GM21367 (cell line): Measurements from ENCODE around the gene LRRTM4.
A peak's percentile ranks its signal among the peaks of the same experiment; 100 is the strongest.

Experiments
- ATAC-seq: cut with Tn5 transposase; IDR thresholded peaks from one replicate; pipeline ENCODE4 v1.9.1; 2021; ENCODE audit not compliant: unreplicated experiment

The LRRTM4 gene

GRCh38 chr2:77007686-77008085 lies 514.5 kb downstream of the LRRTM4 start:
- ATAC-seq, result no peak

- ATAC-seq, result no peak
These were observed 516.7 kb downstream of the LRRTM4 start for GRCh38 chr2:77005522-77005921.

- ATAC-seq, result no peak
These were observed 520.3 kb downstream of the LRRTM4 start for GRCh38 chr2:77001895-77002294.

GRCh38 chr2:76998704-76999103 lies 523.5 kb downstream of the LRRTM4 start:
- ATAC-seq, result no peak

GRCh38 chr2:76998152-76998551 lies 524.0 kb downstream of the LRRTM4 start:
- no peak for ATAC-seq

GRCh38 chr2:76997296-76997695 lies 524.9 kb downstream of the LRRTM4 start:
- ATAC-seq, result no peak

GRCh38 chr2:76985387-76986136 lies 536.6 kb downstream of the LRRTM4 start:
- ATAC-seq, result no peak

GRCh38 chr2:76984359-76984758 lies 537.8 kb downstream of the LRRTM4 start:
- no peak for ATAC-seq

- no peak for ATAC-seq
These were observed 541.9 kb downstream of the LRRTM4 start for GRCh38 chr2:76980067-76980787.

- ATAC-seq, result no peak
These were observed 544.1 kb downstream of the LRRTM4 start for GRCh38 chr2:76977846-76978727.

- no peak for ATAC-seq
These were observed 546.4 kb downstream of the LRRTM4 start for GRCh38 chr2:76975752-76976151.

GRCh38 chr2:76973610-76974009 lies 548.6 kb downstream of the LRRTM4 start:
- no peak for ATAC-seq

GRCh38 chr2:76965772-76966171 lies 556.4 kb downstream of the LRRTM4 start:
- no peak for ATAC-seq

GRCh38 chr2:76958749-76959148 lies 563.4 kb downstream of the LRRTM4 start:
- ATAC-seq, result no peak

GRCh38 chr2:76953733-76954347 lies 568.3 kb downstream of the LRRTM4 start:
- peak; percentile 75 for ATAC-seq

GRCh38 chr2:76946631-76947145 lies 575.5 kb downstream of the LRRTM4 start:
- ATAC-seq, result no peak

- no peak for ATAC-seq
These were observed 581.6 kb downstream of the LRRTM4 start for GRCh38 chr2:76940559-76940958.

GRCh38 chr2:76938153-76938552 lies 584.0 kb downstream of the LRRTM4 start:
- ATAC-seq, result no peak

- ATAC-seq, result no peak
These were observed 589.6 kb downstream of the LRRTM4 start for GRCh38 chr2:76932550-76932949.

GRCh38 chr2:76930056-76930744 lies 592.0 kb downstream of the LRRTM4 start:
- no peak for ATAC-seq
